Inflammatory macrophage (primary cell): ENCODE measurements around the gene PLEKHA7.
A peak's percentile ranks its signal among the peaks of the same experiment; 100 is the strongest.

Experiments
- DNase-seq, 2 donors: peaks; one replicate each; pipeline ENCODE4 v3.0.0-alpha.2; 2020 to 2022

The PLEKHA7 gene

GRCh38 chr11:16784666-16785065 lies 229.5 kb downstream of the PLEKHA7 start:
- peak; percentile 18 to 27 for DNase-seq

- DNase-seq = no peak
Observed at GRCh38 chr11:16784097-16784496, 230.1 kb downstream of the PLEKHA7 start.

- no peak for DNase-seq
Observed at GRCh38 chr11:16783321-16783801, 230.9 kb downstream of the PLEKHA7 start.

GRCh38 chr11:16781936-16782919 lies 232.0 kb downstream of the PLEKHA7 start:
- DNase-seq = no peak

- no peak for DNase-seq
Observed at GRCh38 chr11:16780698-16781550, 233.3 kb downstream of the PLEKHA7 start.

- DNase-seq = peak in 1 of 2 donors; percentile 37
Observed at GRCh38 chr11:16780146-16780545, 234.1 kb downstream of the PLEKHA7 start.

GRCh38 chr11:16779436-16779835 lies 234.8 kb downstream of the PLEKHA7 start:
- peak; percentile 88 to 90 for DNase-seq

- no peak for DNase-seq
Observed at GRCh38 chr11:16778876-16779275, 235.3 kb downstream of the PLEKHA7 start.

GRCh38 chr11:16778286-16778685 lies 235.9 kb downstream of the PLEKHA7 start:
- no peak for DNase-seq

GRCh38 chr11:16777613-16777975 lies 236.6 kb downstream of the PLEKHA7 start:
- no peak for DNase-seq

- no peak for DNase-seq
Observed at GRCh38 chr11:16776711-16777612, 237.3 kb downstream of the PLEKHA7 start.

- no peak for DNase-seq
Observed at GRCh38 chr11:16775614-16776283, 238.5 kb downstream of the PLEKHA7 start.

GRCh38 chr11:16774936-16775613 lies 239.1 kb downstream of the PLEKHA7 start:
- DNase-seq = no peak

- DNase-seq = no peak
Observed at GRCh38 chr11:16773981-16774935, 240.0 kb downstream of the PLEKHA7 start.

GRCh38 chr11:16772141-16772512 lies 242.1 kb downstream of the PLEKHA7 start:
- DNase-seq = no peak

- DNase-seq = no peak
Observed at GRCh38 chr11:16771350-16772140, 242.7 kb downstream of the PLEKHA7 start.

- DNase-seq = no peak
Observed at GRCh38 chr11:16770016-16770415, 244.2 kb downstream of the PLEKHA7 start.

- no peak for DNase-seq
Observed at GRCh38 chr11:16769386-16769785, 244.8 kb downstream of the PLEKHA7 start.

GRCh38 chr11:16767957-16768356 lies 246.3 kb downstream of the PLEKHA7 start:
- no peak for DNase-seq
